IgD-negative memory B cell (primary cell): ENCODE results near the gene ELP2. TPM values are rescaled to one million over a fixed set of nuclear protein-coding genes. Genes with fewer than 3 reads are reported as not detected.
"Not testable (repeated sequence)": the region's sequence is repeated elsewhere in the genome, so short reads cannot be mapped to it uniquely, and the experiment has no call there.

Experiments used
- H3K27ac Mint-ChIP-seq, 3 donors: one replicate each; pipeline ENCODE4 v1.8.0; 2020 to 2022; ENCODE audit warnings: mild to moderate bottlenecking in 3 of 3, mixed read lengths in 3 of 3, moderate library complexity in 1 of 3
- H3K27me3 Mint-ChIP-seq: one replicate; pipeline ENCODE4 v1.8.0; 2021; ENCODE audit warnings: mixed read lengths
- H3K36me3 Mint-ChIP-seq: one replicate; pipeline ENCODE4 v1.8.0; 2020; ENCODE audit warnings: mild to moderate bottlenecking, mixed read lengths
- H3K4me1 Mint-ChIP-seq, 3 donors: one replicate each; pipeline ENCODE4 v1.8.0; 2020 to 2022; ENCODE audit warnings: mixed read lengths in 3 of 3, mild to moderate bottlenecking in 1 of 3
- H3K4me3 Mint-ChIP-seq, 4 donors: one replicate each; pipeline ENCODE4 v1.8.0; 2020 to 2022; ENCODE audit warnings: mild to moderate bottlenecking in 4 of 4, mixed read lengths in 4 of 4, moderate library complexity in 3 of 4
- H3K9me3 Mint-ChIP-seq, 3 donors: one replicate each; pipeline ENCODE4 v1.8.0; 2020 to 2021; ENCODE audit warnings: mixed read lengths in 3 of 3, mild to moderate bottlenecking in 1 of 3
- polyA plus RNA-seq: library from polyadenylated mRNA; unstranded; fragments of 300-500 nt; fragmentation: Illumina TruSeq; gene quantifications from one replicate; pipeline ENCODE4 v1.2.3, GENCODE V29; 2021

ELP2 gene
- polyA plus RNA-seq, 1 donor from 2014 or later, result 64.5 TPM

GRCh38 chr18:36107477-36107876, 22.2 kb upstream of the ELP2 start:
- Mint-ChIP-seq H3K27me3 (no peaks in the 10 kb centered on the region), H3K4me3 (no peak overlapping the region), H3K27ac (no peak overlapping the region), H3K9me3 (peaks cover 0 to 3% (median 0%) of the 10 kb centered on the region in 3 donors), H3K36me3 (peaks cover 12% of the 10 kb centered on the region), H3K4me1 (no peaks in the 10 kb centered on the region)

- Mint-ChIP-seq H3K4me1 (no peaks in the 10 kb centered on the region), H3K36me3 (peaks cover 10% of the 10 kb centered on the region), H3K9me3 (peaks cover 0 to 3% (median 0%) of the 10 kb centered on the region in 3 donors), H3K4me3 (no peak overlapping the region), H3K27me3 (no peaks in the 10 kb centered on the region), H3K27ac (no peak overlapping the region)
Measured at GRCh38 chr18:36108196-36108595, 21.5 kb upstream of the ELP2 start.

- Mint-ChIP-seq H3K36me3 (peaks cover 10% of the 10 kb centered on the region), H3K4me3 (no peak overlapping the region), H3K4me1 (no peaks in the 10 kb centered on the region), H3K27ac (no peak overlapping the region), H3K27me3 (no peaks in the 10 kb centered on the region), H3K9me3 (peaks cover 0 to 3% (median 0%) of the 10 kb centered on the region in 3 donors)
Measured at GRCh38 chr18:36108601-36109000, 21.1 kb upstream of the ELP2 start.

DNA sequence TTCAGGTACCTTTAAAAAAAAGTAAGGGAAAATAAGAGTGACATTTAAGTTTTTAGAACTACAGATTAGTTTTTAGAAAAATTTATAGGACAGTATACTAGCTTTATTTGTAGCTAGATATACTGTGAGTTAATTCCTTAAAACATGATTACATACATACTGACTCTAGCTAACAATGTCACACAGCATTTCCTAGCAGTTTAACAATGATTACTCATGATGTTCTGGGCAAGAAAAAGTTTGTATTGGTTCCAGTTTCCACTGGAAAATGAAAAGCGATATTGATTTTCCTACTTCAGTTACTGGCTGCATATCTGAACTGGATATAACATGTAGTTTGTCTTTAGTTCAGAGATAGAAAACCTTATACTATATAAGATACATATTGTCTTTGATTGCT, 20.0 kb upstream of the ELP2 start:
- H3K9me3 Mint-ChIP-seq, result peaks cover 0 to 3% (median 0%) of the 10 kb centered on the region in 3 donors
- no peaks in the 10 kb centered on the region for H3K27me3 Mint-ChIP-seq
- H3K36me3 Mint-ChIP-seq, result peaks cover 10% of the 10 kb centered on the region
- no peak overlapping the region for H3K4me3 Mint-ChIP-seq
- no peaks in the 10 kb centered on the region for H3K4me1 Mint-ChIP-seq
- no peak overlapping the region for H3K27ac Mint-ChIP-seq

DNA sequence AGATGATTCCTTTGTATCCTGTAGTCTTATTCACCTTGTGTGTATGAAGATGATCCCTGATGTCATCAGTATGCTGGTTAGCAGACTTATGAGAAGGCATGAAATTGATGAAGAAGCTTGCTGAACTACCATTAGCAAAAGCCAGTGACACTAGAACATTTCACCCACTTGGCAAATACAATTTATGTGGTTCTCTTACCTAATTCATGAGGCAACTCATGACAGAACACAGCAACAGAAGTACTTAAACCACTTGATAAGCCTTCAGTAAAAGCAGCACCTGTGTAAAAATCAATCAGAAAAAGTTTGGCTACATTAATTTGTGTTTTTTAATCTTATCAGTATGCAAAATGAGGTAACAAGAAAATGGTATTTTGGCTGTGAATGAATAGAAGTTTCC, 17.4 kb upstream of the ELP2 start:
- Mint-ChIP-seq H3K4me1 (no peaks in the 10 kb centered on the region), H3K27ac (no peak overlapping the region), H3K36me3 (peaks cover 19% of the 10 kb centered on the region), H3K9me3 (no peaks in the 10 kb centered on the region), H3K27me3 (no peaks in the 10 kb centered on the region), H3K4me3 (no peak overlapping the region)

DNA sequence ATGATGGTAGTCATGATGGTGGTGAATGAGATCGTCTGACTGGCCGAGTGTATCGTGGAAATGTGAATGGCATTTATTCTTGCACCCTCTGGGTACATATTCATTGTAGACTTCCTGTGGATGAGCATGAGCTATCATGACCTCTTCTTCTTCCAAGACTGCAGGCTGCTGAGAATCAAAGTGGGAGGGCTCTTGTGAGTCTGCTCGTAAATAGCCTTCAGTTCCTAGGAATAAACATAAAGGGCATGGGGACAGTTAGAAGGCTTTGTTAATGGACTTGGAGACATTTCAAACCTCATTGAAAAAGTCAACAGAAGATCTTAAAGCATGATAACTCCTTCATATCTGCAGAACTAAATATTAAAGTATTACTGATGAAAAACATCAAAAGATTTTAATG, 15.4 kb upstream of the ELP2 start:
- Mint-ChIP-seq H3K9me3 (no peaks in the 10 kb centered on the region), H3K4me1 (peaks cover 0 to 3% (median 0%) of the 10 kb centered on the region in 3 donors), H3K27me3 (no peaks in the 10 kb centered on the region), H3K27ac (no peak overlapping the region), H3K36me3 (peaks cover 18% of the 10 kb centered on the region), H3K4me3 (no peak overlapping the region)

DNA sequence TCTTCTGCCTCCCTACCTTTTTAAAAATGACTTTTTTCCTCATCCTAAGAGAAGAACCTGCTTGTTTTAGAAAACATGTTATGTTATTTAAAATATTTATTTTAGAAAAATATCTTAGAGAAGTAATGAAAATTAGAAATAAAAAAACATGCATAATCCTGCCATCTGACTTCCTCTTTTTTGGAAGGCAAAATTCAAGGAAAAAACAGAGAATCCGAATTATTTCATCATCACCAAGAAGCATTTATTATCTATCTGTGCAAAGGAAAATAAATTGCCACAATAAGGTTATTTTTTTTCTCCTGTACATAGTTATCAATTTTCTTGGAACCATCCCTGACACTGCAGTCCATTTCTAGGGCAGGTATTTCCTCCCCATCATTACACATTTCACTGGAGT, 15.0 kb upstream of the ELP2 start:
- no peak overlapping the region for H3K4me3 Mint-ChIP-seq
- no peaks in the 10 kb centered on the region for H3K9me3 Mint-ChIP-seq
- H3K27me3 Mint-ChIP-seq, result no peaks in the 10 kb centered on the region
- peaks cover 15% of the 10 kb centered on the region for H3K36me3 Mint-ChIP-seq
- H3K4me1 Mint-ChIP-seq, result peaks cover 0 to 3% (median 0%) of the 10 kb centered on the region in 3 donors
- no peak overlapping the region for H3K27ac Mint-ChIP-seq

DNA sequence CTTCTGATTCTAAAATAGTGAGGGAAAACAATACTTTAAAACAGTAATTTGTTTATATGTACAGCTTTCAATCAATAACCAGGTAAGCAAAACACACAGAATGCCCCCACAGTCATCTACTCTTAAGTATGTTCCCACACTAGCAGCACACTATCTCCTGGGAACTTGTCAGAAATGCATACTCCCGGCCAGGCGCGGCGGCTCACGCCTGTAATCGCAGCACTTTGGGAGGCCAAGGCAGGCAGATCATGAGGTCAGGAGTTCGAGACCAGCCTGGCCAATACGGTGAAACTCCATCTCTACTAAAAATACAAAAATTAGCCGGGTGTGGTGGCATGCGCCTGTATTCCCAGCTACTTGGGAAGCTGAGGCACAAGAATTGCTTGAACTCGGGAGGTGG, 12.9 kb upstream of the ELP2 start:
- peaks cover 16% of the 10 kb centered on the region for H3K36me3 Mint-ChIP-seq
- H3K4me1 Mint-ChIP-seq, H3K4me3 Mint-ChIP-seq, H3K9me3 Mint-ChIP-seq, H3K27me3 Mint-ChIP-seq: not testable (repeated sequence)
- H3K27ac Mint-ChIP-seq, result peak overlapping the region in 1 of 3 donors; percentile 47

DNA sequence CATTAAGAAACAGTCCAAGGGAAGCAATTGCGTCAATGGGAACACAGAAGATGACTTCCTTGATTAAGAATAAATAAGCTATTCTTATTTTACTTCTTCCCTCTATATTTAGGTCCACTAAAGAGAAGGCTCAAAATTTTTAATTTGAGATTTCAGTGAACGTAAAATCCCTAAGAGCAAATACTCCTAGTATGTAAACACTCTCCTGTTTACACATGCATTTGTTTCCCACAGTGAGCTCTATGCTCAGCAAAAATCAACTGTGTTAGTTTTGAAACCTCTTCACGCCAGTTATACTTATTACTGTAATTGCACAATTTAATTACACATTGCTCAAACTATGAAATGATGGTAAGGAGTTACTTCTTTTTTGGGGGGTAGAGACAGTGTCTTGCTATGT, 9.4 kb upstream of the ELP2 start:
- Mint-ChIP-seq H3K4me1 (peaks cover 0 to 5% (median 0%) of the 10 kb centered on the region in 3 donors), H3K36me3 (peaks cover 8% of the 10 kb centered on the region), H3K27ac (no peak overlapping the region)

DNA sequence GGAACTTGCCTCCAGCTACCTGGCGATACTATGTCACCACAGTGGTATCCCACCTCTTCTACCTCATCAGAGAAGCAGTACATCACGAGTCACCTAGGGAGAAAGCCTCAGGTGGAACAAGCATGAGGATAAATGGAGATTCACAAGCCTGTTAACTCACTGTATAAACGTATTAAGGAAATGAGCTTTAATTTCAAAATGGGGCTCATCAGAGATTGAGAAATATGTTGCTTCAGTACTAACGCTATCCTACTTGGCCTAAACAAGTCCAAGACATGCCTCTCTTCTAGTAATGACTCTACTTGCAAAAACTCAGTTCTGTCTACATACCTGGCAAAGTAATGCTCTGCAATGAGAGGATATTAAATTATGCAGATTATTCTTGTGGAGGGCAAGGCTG, 4.9 kb upstream of the ELP2 start:
- Mint-ChIP-seq H3K27me3 (no peaks in the 10 kb centered on the region), H3K4me1 (peaks cover 11 to 22% (median 17%) of the 10 kb centered on the region in 3 donors), H3K4me3 (peak overlapping the region in 1 of 4 donors; percentile 4), H3K27ac (no peak overlapping the region), H3K9me3 (no peaks in the 10 kb centered on the region), H3K36me3 (peaks cover 4% of the 10 kb centered on the region)

More for the DNA sequence above, 9.4 kb upstream of the ELP2 start:
- H3K27me3 Mint-ChIP-seq, result no peaks in the 10 kb centered on the region
- no peak overlapping the region for H3K4me3 Mint-ChIP-seq
- H3K9me3 Mint-ChIP-seq, result no peaks in the 10 kb centered on the region

- Mint-ChIP-seq H3K27me3 (no peaks in the 10 kb centered on the region), H3K27ac (peak overlapping the region in 1 of 3 donors; percentile 80), H3K9me3 (no peaks in the 10 kb centered on the region), H3K4me3 (peak overlapping the region in 2 of 4 donors; percentile 30 to 79), H3K36me3 (no peaks in the 10 kb centered on the region), H3K4me1 (peaks cover 21 to 32% (median 28%) of the 10 kb centered on the region in 3 donors)
Measured at GRCh38 chr18:36126668-36127067, 3.0 kb upstream of the ELP2 start.

GRCh38 chr18:36127836-36128529, 1.7 kb upstream of the ELP2 start:
- Mint-ChIP-seq H3K9me3 (no peaks in the 10 kb centered on the region), H3K4me1 (peaks cover 32 to 43% (median 36%) of the 10 kb centered on the region in 3 donors), H3K27me3 (no peaks in the 10 kb centered on the region), H3K27ac (peak overlapping the region; percentile 72 to 98 (median 81)), H3K36me3 (peaks cover 2% of the 10 kb centered on the region), H3K4me3 (peak overlapping the region; percentile 96 to 100 (median 98))

DNA sequence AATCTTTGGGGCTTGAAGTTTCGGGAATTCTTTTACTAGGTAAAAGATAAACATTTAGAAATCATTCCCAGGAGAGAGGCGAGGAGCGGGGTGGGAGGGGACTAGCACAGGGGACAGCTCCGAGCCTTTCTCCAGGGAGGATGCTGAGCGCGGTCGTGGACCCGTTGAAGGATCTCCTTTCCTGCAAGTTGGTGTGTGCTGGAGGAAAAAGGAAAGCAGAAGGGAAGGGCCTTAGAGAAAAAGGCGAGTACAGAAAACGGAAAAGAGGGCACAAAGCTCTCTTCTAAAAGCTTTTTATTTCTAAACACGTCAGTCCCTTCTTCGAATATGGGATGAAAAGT, 1.2 kb upstream of the ELP2 start:
- H3K9me3 Mint-ChIP-seq, result no peaks in the 10 kb centered on the region
- H3K4me3 Mint-ChIP-seq, result peak overlapping the region; percentile 96 to 100 (median 98)
- peaks cover 2% of the 10 kb centered on the region for H3K36me3 Mint-ChIP-seq
- peak overlapping the region; percentile 81 to 99 (median 98) for H3K27ac Mint-ChIP-seq
- H3K4me1 Mint-ChIP-seq, result peaks cover 32 to 43% (median 36%) of the 10 kb centered on the region in 3 donors
- no peaks in the 10 kb centered on the region for H3K27me3 Mint-ChIP-seq

DNA sequence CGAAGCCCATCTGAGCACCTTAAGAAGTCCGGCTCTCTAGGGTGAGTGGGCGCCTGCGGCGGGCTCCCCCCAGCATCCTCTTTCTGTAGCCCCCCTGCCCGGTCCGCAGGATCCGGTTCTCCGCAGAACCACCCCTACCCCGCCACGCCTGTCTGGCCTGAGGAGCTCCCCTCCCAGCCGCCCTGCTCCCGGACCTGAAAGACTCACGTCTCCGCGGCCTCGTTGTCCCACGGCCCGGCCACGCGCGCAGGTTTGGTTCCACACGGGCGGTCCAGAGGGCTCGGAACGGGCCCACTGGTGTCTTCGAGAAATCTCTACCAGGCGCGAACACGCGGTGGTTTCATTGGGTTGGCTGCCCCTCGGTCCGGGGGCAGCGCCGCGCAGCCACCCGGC, 796 bp upstream of the ELP2 start:
- H3K9me3 Mint-ChIP-seq, result no peaks in the 10 kb centered on the region
- H3K36me3 Mint-ChIP-seq, result peaks cover 2% of the 10 kb centered on the region
- H3K27me3 Mint-ChIP-seq, result no peaks in the 10 kb centered on the region
- H3K27ac Mint-ChIP-seq, result peak overlapping the region; percentile 98 to 99 (median 99)
- peak overlapping the region; percentile 96 to 100 (median 98) for H3K4me3 Mint-ChIP-seq
- H3K4me1 Mint-ChIP-seq, result peaks cover 33 to 44% (median 36%) of the 10 kb centered on the region in 3 donors

DNA sequence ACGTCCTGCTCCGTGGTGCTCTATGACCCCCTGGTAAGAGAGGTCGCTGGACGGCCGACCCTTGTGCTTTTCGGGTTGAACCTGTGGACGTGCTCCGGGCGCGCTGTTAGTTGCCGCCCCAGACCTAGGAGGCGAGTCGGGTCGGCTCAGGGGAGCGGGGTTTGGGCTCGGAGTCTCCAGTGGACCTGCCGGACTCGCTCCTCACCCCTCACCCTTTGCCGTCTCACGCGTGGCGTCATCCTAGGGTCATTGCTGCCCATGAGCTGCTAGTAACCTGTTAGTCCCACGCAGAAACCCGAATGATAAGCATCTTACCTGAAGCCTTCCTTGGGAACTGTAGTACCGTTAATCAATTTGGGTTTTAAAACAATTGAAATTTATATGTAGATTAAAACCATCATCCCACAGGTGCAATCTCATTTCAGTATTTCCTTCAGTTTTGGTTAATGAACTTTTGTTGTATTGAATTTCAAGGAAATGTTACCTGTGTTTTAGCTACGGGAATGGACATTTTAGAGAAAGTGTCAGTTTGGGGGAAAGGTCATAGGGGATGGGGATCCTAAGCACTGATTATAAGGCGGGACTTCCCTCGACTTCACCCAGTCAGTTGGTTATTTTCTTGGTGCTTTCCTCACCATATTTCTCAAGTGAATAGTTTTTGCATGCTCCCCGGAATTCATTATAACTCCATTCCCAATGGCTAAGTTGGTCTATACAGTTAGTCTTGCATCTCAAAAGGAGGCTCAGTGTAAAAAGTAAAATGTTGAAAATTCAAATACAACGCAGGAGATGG, 536 bp downstream of the ELP2 start:
- H3K36me3 Mint-ChIP-seq, result peaks cover 2% of the 10 kb centered on the region
- no peaks in the 10 kb centered on the region for H3K27me3 Mint-ChIP-seq
- no peaks in the 10 kb centered on the region for H3K9me3 Mint-ChIP-seq
- peaks cover 36 to 45% (median 36%) of the 10 kb centered on the region in 3 donors for H3K4me1 Mint-ChIP-seq
- peak overlapping the region; percentile 96 to 100 (median 98) for H3K4me3 Mint-ChIP-seq
- H3K27ac Mint-ChIP-seq, result peak overlapping the region; percentile 98 to 99 (median 99)
